Neural cell (in vitro differentiated cells): Measurements from ENCODE around the gene AP2A2.

Source experiments
- CTCF ChIP-seq: fragments of 450-650 bp; IDR thresholded peaks from 2 replicates; pipeline ENCODE4 v1.5.1; 2014; ENCODE audit warnings: antibody characterized with exemption, mild to moderate bottlenecking, moderate library complexity; ENCODE audit not compliant: poor library complexity, severe bottlenecking
- EP300 ChIP-seq: fragments of 450-650 bp; conservative IDR thresholded peaks from 2 replicates; pipeline ENCODE4 v1.6.1; 2014; ENCODE audit warnings: antibody characterized with exemption, mild to moderate bottlenecking, moderate library complexity; ENCODE audit not compliant: poor library complexity, severe bottlenecking
- EZH2 ChIP-seq: fragments of 200-600, 300-800 bp; shearing (Covaris generic), sonication (generic); IDR thresholded peaks from 2 replicates; pipeline ENCODE4 v1.6.1; 2014; ENCODE audit warnings: antibody characterized with exemption, low read length, borderline replicate concordance, mild to moderate bottlenecking; ENCODE audit not compliant: insufficient read depth, poor library complexity, severe bottlenecking
- POLR2AphosphoS5 ChIP-seq: IDR thresholded peaks from 2 replicates; pipeline ENCODE4 v1.6.1; 2012
- REST ChIP-seq: IDR thresholded peaks from 2 replicates; pipeline ENCODE4 v1.6.1; 2012; ENCODE audit warnings: borderline replicate concordance

- TF ChIP-seq CTCF (no peak), EP300 (no peak), REST (no peak), EZH2 (no peak), POLR2AphosphoS5 (no peak)
Measured at GRCh38 chr11:942823-943222, 17.2 kb downstream of the AP2A2 start.
